SU-DHL-6 (cell line): Measurements from ENCODE around the gene VAPB.

ENCODE experiments used
- H2AFZ ChIP-seq: fragments of 200-600 bp; sonication (generic); 2 replicates; pipeline ENCODE4 v1.6.1; 2014; ENCODE audit warnings: low read depth, mild to moderate bottlenecking, moderate library complexity, mixed read lengths, antibody characterized with exemption, low read length; ENCODE audit not compliant: severe bottlenecking
- H3F3A ChIP-seq: fragments of 200-600 bp; shearing (Covaris generic); 2 replicates; pipeline ENCODE4 v1.6.0; 2016; ENCODE audit warnings: antibody characterized with exemption, mild to moderate bottlenecking; ENCODE audit not compliant: insufficient read depth
- H3K27ac ChIP-seq: fragments of 200-600 bp; sonication (generic); 2 replicates; pipeline ENCODE4 v1.5.1; 2016; ENCODE audit warnings: low read depth, mild to moderate bottlenecking, low read length, moderate library complexity, mixed read lengths
- H3K27me3 ChIP-seq: fragments of 200-600 bp; sonication (generic), shearing (Covaris generic); 2 replicates; pipeline ENCODE4 v1.6.0; 2014; ENCODE audit warnings: mild to moderate bottlenecking, low read length
- H3K36me3 ChIP-seq: fragments of 200-600 bp; sonication (generic); 2 replicates; pipeline ENCODE4 v1.6.1; 2014; ENCODE audit warnings: mild to moderate bottlenecking, low read length, mixed read lengths
- H3K4me2 ChIP-seq: fragments of 300-600, 200-600 bp; shearing (Covaris generic), sonication (generic); 2 replicates; pipeline ENCODE4 v1.6.0; 2014; ENCODE audit warnings: low read length, low read depth, mild to moderate bottlenecking; ENCODE audit not compliant: poor library complexity, severe bottlenecking
- H3K4me3 ChIP-seq: fragments of 200-600 bp; sonication (generic); 2 replicates; pipeline ENCODE4 v1.5.1; 2014; ENCODE audit warnings: antibody characterized with exemption, low read length, mild to moderate bottlenecking, mixed read lengths; ENCODE audit not compliant: insufficient read depth, poor library complexity, severe bottlenecking
- H3K79me2 ChIP-seq: fragments of 200-600 bp; sonication (generic); 2 replicates; pipeline ENCODE4 v1.6.1; 2014; ENCODE audit warnings: mild to moderate bottlenecking, low read length, moderate library complexity; ENCODE audit not compliant: insufficient read depth
- H3K9ac ChIP-seq: fragments of 200-600 bp; sonication (generic); 2 replicates; pipeline ENCODE4 v1.7.0; 2014; ENCODE audit warnings: mild to moderate bottlenecking, low read length
- H3K9me2 ChIP-seq: fragments of 200-600 bp; sonication (generic); replicated peaks from 2 replicates; pipeline ENCODE4 v1.6.1; 2014; ENCODE audit warnings: low read length; ENCODE audit not compliant: insufficient read depth
- H3K9me3 ChIP-seq: fragments of 200-600 bp; sonication (generic); 2 replicates; pipeline ENCODE4 v1.6.1; 2014; ENCODE audit warnings: low read length, mixed read lengths; ENCODE audit not compliant: insufficient read depth
- H4K20me1 ChIP-seq: fragments of 200-600 bp; sonication (generic); 2 replicates; pipeline ENCODE4 v1.6.1; 2014; ENCODE audit warnings: low read depth, mild to moderate bottlenecking, antibody characterized with exemption, low read length, moderate library complexity, mixed read lengths
- CTCF ChIP-seq: fragments of 200-600 bp; sonication (generic); IDR thresholded peaks from one replicate; pipeline ENCODE4 v1.5.1; 2017; ENCODE audit warnings: antibody characterized with exemption, mild to moderate bottlenecking, low read length, moderate library complexity; ENCODE audit not compliant: insufficient read depth, poor library complexity, severe bottlenecking
- EZH2phosphoT487 ChIP-seq: fragments of 200-600 bp; sonication (generic), shearing (Covaris generic); conservative IDR thresholded peaks from 2 replicates; pipeline ENCODE4 v1.6.1; 2018; ENCODE audit warnings: mild to moderate bottlenecking, antibody characterized with exemption, low read length, moderate library complexity, mixed read lengths

The VAPB gene

GRCh38 chr20:58340853-58341252 is 48.2 kb upstream of the VAPB start:
- no peak for TF ChIP-seq CTCF
- no peak for TF ChIP-seq EZH2phosphoT487
- Histone ChIP-seq H3F3A (no peaks in the 10 kb centered on the region), H3K9ac (no peak overlapping the region), H3K27ac (no peak overlapping the region), H3K36me3 (no peaks in the 10 kb centered on the region), H3K79me2 (peaks cover 37% of the 10 kb centered on the region), H3K9me2 (no peaks in the 10 kb centered on the region), H3K9me3 (no peaks in the 10 kb centered on the region), H4K20me1 (no peaks in the 10 kb centered on the region), H3K4me2 (no peak overlapping the region), H2AFZ (no peak overlapping the region), H3K27me3 (no peaks in the 10 kb centered on the region), H3K4me3 (no peak overlapping the region)

GRCh38 chr20:58342104-58342945 is 46.7 kb upstream of the VAPB start:
- H2AFZ ChIP-seq: no peak overlapping the region
- H4K20me1 ChIP-seq: no peaks in the 10 kb centered on the region
- H3K4me2 ChIP-seq: no peak overlapping the region
- no peaks in the 10 kb centered on the region for H3F3A ChIP-seq
- no peaks in the 10 kb centered on the region for H3K9me2 ChIP-seq
- no peaks in the 10 kb centered on the region for H3K27me3 ChIP-seq
- no peaks in the 10 kb centered on the region for H3K9me3 ChIP-seq
- H3K79me2 ChIP-seq: peaks cover 30% of the 10 kb centered on the region
- TF ChIP-seq EZH2phosphoT487 (no peak), CTCF (no peak)
- H3K4me3 ChIP-seq: no peak overlapping the region
- no peak overlapping the region for H3K27ac ChIP-seq
- H3K9ac ChIP-seq: no peak overlapping the region
- H3K36me3 ChIP-seq: no peaks in the 10 kb centered on the region

GRCh38 chr20:58344741-58345140 is 44.3 kb upstream of the VAPB start:
- H2AFZ ChIP-seq: no peak overlapping the region
- no peak for TF ChIP-seq EZH2phosphoT487
- TF ChIP-seq CTCF: no peak
- H3K4me2 ChIP-seq: no peak overlapping the region
- no peaks in the 10 kb centered on the region for H3K9me2 ChIP-seq
- no peaks in the 10 kb centered on the region for H3K36me3 ChIP-seq
- H3F3A ChIP-seq: no peaks in the 10 kb centered on the region
- H3K27ac ChIP-seq: no peak overlapping the region
- H3K4me3 ChIP-seq: no peak overlapping the region
- no peaks in the 10 kb centered on the region for H3K27me3 ChIP-seq
- no peaks in the 10 kb centered on the region for H3K9me3 ChIP-seq
- no peak overlapping the region for H3K9ac ChIP-seq
- no peaks in the 10 kb centered on the region for H4K20me1 ChIP-seq
- H3K79me2 ChIP-seq: peaks cover 8% of the 10 kb centered on the region
